Measurements from ENCODE around the gene OR52W1. TPM values are rescaled to one million over a fixed set of nuclear protein-coding genes. Genes with fewer than 3 reads are reported as not detected.
A peak's percentile ranks its signal among the peaks of the same experiment; 100 is the strongest.

The OR52W1 gene
- total and polyA plus RNA-seq, 2 donors (not counting 3 experiments of a cell fraction or from before 2014, with no cell fraction given): not detected

- H3K27ac ChIP-seq (ENCODE audit: insufficient read depth, low read depth, low read length): no peak overlapping the region
- FAIRE-seq (no peak), DNase-seq (ENCODE audit: low read depth, low spot score) (peak; percentile 3)
- H2AFZ ChIP-seq (ENCODE audit: low read depth, low read length): no peak overlapping the region
- peaks cover 10% of the 10 kb centered on the region for H3K79me2 ChIP-seq (ENCODE audit: control insufficient read depth, insufficient read depth, low read length)
- POLR2A ChIA-PET: no interaction called here
- no peak overlapping the region for H3K4me2 ChIP-seq (ENCODE audit: insufficient read depth, low read length)
- H3K36me3 ChIP-seq (ENCODE audit: control insufficient read depth in 2 of 2, extremely low read depth in 1 of 2, insufficient read depth in 2 of 2, low read length in 2 of 2): peaks cover 0 to 16% of the 10 kb centered on the region in 2 experiments
- no peaks in the 10 kb centered on the region for H3K9me1 ChIP-seq (replicated peaks; ENCODE audit: control insufficient read depth, extremely low read depth, insufficient read depth, low read length)
- intact Hi-C loops (cut with micrococcal nuclease): no loop called here
- H3K27me3 ChIP-seq (ENCODE audit: control insufficient read depth in 2 of 2, insufficient read depth in 2 of 2, low read length in 2 of 2): no peaks in the 10 kb centered on the region
- dilution Hi-C loops (cut with MboI; ENCODE audit: extremely low pct_ligation_motif_present, low sequenced_read_pairs): no loop called here
- H3K9ac ChIP-seq (replicated peaks; ENCODE audit: extremely low read depth, insufficient read depth, low read length): no peak overlapping the region
- no peaks in the 10 kb centered on the region for H3K9me3 ChIP-seq (replicated peaks; ENCODE audit: control insufficient read depth, insufficient read depth, low read length)
- no peak for TF ChIP-seq MYC (IDR thresholded peaks at IDR 0.05; ENCODE audit: low read depth, low read length)
- no peak for TF ChIP-seq GATA2 (IDR thresholded peaks at IDR 0.05; ENCODE audit: insufficient read depth, insufficient read length, low read depth, low read length)
- TF ChIP-seq POLR2A (IDR thresholded peaks at IDR 0.05; ENCODE audit: low read depth, low read length): no peak
- no peak for TF ChIP-seq MAX (IDR thresholded peaks at IDR 0.05; ENCODE audit: insufficient read depth, insufficient read length)
- no peak for TF ChIP-seq CTCF (IDR thresholded peaks at IDR 0.05; ENCODE audit: extremely low read depth in 1 of 2, insufficient read depth in 1 of 2, low read depth in 1 of 2, low read length in 2 of 2)
- TF ChIP-seq JUN (IDR thresholded peaks at IDR 0.05; ENCODE audit: borderline replicate concordance, insufficient read depth, insufficient read length, low read depth): no peak
- TF ChIP-seq POLR2AphosphoS5 (IDR thresholded peaks at IDR 0.05; ENCODE audit: insufficient read depth, low read depth, low read length): no peak
- H4K20me1 ChIP-seq (replicated peaks; ENCODE audit: control insufficient read depth, extremely low read depth, insufficient read depth, low read length): no peaks in the 10 kb centered on the region
- BruUV-seq (replicated peaks): no TSS peak
- CTCF ChIA-PET: interaction anchor here (0.8 to 1.5 kb wide), 4 partner anchors 10 to 138 kb away, joined by 3 to 4 read pairs (median 4); partner anchors contain the start of gene FHIP1B
- H3K4me1 ChIP-seq (ENCODE audit: control insufficient read depth, extremely low read depth, insufficient read depth, low read length): peaks cover 3% of the 10 kb centered on the region
- H3K4me3 ChIP-seq (replicated peaks in 1 of 3; ENCODE audit: insufficient read depth in 1 of 3, low read depth in 1 of 3, low read length in 3 of 3): no peak overlapping the region
Observed at GRCh38 chr11:6225024-6225423, 26.0 kb downstream of the OR52W1 start.
